Renal pelvis (tissue), 4 donors: ENCODE results near the gene DPH7. TPM values are rescaled to one million over a fixed set of nuclear protein-coding genes. Genes with fewer than 3 reads are reported as not detected.
"Not testable (repeated sequence)": the region's sequence is repeated elsewhere in the genome, so short reads cannot be mapped to it uniquely, and the experiment has no call there.

Experiments
- DNase-seq: peaks from one replicate; pipeline ENCODE4 v3.0.0-alpha.2; 2013
- polyA plus RNA-seq, 3 donors: library from polyadenylated mRNA; unstranded; fragments of 120-200 nt; gene quantifications; one replicate each; pipeline ENCODE4 v1.2.1, GENCODE V29; 2013; ENCODE audit not compliant: insufficient read length in 3 of 3

The DPH7 gene
- polyA plus RNA-seq, 3 donors = 44.2 to 62.7 (median 57.8) TPM

DNA sequence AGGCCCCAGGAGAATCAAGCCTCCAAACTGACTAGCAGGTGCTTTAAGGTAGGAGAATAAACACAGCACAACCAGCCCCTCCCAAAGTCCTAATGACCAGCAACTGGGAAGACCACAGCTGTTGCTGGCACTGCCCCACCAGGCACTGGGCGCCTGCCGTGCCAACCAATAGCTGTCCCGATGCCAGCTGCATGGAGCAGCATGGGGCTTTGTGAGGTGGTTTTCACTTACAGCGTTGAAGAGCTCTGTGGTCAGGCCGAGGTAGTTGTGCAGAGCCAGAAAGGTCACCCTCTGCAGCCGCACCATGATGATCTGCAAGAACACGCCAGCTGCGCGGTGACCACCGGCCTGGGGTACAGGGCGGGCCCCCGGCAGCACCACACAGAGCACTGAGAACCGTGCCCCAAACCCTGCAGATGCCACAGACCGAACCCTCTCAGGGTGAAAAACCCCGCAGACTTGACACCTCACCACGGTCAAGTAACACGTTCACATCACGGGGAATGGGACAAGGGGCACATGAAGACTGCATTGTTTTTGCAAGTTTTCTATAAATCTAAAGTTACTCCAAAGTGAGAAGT is 57.2 kb downstream of the DPH7 start:
- no peak for DNase-seq

DNA sequence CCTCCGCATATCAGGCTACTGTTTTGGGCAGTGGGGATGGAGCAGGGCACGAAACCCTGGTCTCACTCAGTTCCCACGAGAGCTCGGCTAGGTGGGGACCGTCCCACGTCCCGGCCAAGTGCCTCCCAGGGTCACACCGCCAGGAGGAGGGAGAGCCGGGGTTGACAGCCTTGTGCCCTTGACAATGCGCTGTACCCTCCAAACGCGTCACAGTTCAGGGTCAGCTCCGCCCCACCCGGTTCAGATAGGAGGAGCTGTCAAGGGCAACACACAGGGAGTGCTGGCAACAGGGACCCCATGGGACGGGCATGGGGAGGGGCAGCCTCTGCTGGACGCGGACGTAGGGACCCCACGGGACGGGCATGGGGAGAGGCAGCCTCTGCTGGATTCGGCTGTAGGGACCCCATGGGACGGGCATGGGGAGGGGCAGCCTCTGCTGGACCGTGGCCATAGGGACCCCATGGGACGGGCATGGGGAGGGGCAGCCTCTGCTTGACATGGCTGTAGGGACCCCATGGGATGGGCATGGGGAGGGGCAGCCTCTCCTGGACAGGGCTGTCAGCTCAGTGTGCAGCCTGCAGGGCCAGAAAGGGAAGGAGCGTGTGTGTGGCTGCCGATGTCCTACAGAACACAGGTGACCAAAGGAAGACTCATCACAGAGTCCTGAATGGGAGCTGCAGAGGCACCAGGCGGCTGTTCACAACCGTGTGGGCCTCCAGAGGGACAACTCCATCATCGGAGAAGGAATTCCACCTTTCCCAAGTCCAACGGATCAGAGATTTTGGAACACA is 57.9 kb downstream of the DPH7 start:
- no peak for DNase-seq

DNA sequence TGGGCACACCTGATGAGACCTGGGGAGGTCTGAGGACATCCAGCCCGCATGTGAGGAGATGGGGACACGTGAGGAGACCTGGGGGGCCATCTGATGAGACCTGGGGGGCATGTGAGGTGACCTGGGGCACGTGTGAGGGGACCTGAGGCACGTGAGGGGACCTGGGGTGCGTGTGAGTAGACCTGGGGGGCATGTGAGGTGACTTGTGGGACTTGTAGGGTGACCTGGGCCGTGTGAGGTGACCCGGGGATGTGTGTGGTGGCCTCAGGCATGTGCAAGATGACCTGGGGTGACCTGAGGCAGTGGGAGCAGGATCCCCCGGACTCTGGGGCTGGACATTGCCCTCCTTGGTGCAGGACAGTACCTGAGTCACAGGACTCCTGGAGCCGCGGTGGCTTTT is 59.2 kb downstream of the DPH7 start:
- DNase-seq = no peak

GRCh38 chr9:137518661-137519459 is 59.9 kb downstream of the DPH7 start:
- not testable (repeated sequence) for DNase-seq

DNA sequence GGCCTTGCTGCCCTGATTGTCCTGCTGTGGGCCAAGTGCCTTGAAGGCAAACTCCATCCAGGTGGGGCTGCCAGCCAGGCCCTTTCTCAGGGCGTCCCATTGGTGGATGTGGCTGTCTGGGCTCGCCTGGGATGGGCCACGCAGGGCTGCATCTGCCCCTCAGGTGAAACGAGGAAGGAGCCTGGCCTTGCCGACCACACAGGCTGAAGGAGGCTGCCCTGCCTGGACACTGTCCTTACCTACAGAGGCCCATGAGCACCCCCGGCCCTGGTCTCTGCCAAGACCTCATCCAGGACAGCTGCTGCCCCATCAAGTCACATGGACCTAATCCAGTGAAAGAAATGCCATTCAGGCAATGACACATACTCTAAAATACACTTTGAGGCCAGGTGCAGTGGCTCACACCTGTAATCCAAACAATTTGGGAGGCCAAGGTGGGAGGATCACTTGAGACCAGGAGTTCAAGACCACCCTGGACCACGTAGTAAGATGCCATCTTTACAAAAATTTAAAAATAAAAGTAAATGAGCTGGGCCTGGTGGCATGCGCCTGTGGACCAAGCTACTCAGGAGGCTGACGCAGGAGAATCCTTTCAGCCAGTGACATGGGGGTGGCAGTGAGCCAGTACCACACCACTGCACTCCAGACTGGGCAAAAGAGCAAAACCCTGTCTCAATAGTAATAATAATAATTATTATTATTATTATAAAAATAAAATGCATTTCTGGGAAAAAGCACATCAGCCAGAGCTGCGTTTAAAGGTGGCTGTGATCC is 62.4 kb downstream of the DPH7 start:
- no peak for DNase-seq

DNA sequence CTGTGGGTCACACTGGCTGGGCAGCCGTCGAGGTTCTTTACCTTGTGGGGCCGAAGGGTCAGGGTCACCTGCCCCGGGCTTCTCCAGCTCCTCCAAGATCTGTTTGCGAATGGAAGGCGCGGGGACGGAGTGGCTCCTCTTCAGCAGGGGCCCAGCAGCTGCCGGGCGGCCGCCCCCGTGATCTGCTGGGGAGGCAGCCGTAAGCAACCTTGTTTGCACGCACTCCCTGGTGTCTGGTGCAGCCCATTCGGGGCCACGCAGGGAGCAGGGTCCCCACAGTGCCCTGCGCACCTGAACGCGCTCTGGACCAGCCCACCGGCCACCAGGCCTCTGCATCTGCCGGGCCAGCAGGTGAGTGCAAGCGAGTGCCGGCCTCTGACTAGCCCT is 63.4 kb downstream of the DPH7 start:
- no peak for DNase-seq

- DNase-seq = no peak
Measured at GRCh38 chr9:137514691-137515337, 63.9 kb downstream of the DPH7 start.

DNA sequence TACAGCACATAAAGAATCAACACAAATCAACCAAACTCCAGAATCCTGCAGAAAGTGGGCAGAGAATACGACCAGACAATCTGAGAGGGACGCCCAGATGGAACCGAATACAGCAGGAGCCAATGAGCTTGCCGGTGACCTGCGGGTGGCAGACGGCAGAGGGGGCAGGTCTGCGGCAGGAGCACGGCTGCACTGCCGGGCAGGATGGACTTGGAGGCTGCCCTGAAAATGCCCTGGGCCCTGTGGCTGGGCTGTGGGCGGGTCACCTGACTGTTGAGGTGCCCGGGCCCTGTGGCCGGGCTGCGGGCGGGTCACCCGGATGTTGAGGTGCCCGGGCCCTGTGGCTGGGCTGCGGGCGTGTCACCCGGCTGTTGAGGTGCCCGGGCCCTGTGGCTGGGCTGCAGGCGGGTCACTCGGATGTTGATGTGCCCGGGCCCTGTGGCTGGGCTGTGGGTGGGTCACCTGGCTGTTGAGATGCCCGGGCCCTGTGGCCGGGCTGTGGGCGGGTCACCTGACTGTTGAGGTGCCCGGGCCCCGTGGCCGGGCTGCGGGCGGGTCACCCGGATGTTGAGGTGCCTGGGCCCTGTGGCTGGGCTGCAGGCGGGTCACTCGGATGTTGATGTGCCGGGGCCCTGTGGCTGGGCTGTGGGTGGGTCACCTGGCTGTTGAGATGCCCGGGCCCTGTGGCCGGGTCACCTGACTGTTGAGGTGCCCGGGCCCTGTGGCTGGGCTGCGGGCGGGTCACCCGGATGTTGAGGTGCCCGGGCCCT is 64.7 kb downstream of the DPH7 start:
- DNase-seq = not testable (repeated sequence)

DNA sequence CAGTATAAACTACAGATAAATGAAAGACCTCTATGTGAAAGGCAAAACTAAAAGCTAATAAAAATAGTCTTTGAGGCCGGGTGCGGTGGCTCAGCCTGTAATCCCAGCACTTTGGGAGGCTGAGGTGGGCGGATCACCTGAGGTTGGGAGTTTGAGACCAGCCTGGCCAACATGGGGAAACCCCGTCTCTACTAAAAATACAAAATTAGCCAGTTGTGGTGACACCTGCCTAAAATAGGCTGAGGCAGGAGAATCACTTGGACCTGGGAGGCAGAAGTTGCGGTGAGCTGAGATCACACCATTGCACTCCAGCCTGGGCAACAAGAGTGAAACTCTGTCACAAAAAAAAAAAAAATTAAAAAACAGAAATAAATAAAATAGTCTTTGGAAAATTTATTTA is 65.6 kb downstream of the DPH7 start:
- not testable (repeated sequence) for DNase-seq

DNA sequence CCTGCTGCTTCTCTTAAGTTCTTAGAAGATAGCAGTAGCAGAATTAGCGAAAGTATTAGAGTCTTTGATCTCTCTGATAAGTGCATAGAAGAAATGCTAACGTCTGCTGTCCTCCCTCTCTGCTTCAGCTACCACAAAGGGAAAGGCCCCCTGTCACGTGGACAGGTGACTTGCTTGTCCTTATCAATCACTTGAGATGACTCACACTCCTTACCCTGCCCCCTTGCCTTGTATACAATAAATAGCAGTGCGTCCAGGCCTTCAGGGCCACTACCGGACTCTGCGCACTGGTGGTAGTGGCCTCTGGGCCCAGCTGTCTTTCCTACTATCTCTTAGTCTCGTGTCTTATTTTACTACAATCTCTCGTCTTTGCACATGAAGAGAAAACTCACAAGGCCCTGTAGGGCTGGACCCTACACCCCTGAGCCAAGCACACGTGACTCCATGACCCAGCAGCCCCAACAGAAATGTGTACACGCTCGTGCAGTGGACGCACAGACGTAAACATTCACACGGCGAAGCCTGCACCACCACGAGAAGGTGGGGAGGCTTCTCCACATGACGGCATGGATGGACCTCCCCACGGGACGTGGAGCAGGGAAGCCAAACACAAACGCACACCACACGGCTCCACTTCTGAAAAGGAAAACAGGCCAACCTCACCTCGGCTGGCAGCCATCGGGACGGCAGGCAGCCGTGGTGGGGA is 66.8 kb downstream of the DPH7 start:
- DNase-seq = no peak

DNA sequence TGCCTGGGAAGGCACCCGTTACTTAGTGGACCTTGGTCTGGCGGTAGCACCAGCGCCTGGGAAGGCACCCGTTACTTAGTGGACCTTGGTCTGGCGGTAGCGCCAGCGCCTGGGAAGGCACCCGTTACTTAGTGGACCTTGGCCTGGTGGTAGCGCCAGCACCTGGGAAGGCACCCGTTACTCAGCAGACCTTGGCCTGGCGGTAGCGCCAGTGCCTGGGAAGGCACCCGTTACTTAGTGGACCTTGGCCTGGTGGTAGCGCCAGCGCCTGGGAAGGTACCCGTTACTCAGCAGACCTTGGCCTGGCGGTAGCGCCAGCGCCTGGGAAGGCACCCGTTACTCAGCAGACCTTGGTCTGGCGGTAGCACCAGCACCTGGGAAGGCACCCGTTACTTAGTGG is 67.6 kb downstream of the DPH7 start:
- not testable (repeated sequence) for DNase-seq

- DNase-seq = no peak
Measured at GRCh38 chr9:137509198-137509597, 69.5 kb downstream of the DPH7 start.

DNA sequence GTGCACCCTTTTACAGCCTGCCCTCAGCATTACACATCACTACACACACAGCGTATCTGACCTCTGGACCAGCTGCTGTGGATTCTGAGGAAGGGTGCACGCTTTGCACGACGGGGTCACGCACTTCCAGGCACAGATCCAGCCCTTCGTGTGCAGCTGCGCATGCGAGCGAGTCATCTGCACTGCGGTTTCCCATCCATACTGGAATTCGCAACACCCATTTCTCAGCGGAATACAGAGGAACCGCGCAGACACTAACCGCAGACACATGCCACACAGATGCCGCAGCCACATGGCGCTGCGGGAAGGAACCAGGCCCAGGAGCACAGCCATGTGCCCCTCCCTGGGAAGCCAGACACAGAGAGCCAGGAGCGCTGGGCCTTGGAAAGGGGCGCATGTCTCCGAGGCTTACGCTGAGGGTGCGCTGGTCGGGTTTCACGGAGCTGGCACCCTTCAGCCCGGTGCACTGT is 72.0 kb downstream of the DPH7 start:
- DNase-seq = no peak

GRCh38 chr9:137506274-137506673 is 72.5 kb downstream of the DPH7 start:
- no peak for DNase-seq

DNA sequence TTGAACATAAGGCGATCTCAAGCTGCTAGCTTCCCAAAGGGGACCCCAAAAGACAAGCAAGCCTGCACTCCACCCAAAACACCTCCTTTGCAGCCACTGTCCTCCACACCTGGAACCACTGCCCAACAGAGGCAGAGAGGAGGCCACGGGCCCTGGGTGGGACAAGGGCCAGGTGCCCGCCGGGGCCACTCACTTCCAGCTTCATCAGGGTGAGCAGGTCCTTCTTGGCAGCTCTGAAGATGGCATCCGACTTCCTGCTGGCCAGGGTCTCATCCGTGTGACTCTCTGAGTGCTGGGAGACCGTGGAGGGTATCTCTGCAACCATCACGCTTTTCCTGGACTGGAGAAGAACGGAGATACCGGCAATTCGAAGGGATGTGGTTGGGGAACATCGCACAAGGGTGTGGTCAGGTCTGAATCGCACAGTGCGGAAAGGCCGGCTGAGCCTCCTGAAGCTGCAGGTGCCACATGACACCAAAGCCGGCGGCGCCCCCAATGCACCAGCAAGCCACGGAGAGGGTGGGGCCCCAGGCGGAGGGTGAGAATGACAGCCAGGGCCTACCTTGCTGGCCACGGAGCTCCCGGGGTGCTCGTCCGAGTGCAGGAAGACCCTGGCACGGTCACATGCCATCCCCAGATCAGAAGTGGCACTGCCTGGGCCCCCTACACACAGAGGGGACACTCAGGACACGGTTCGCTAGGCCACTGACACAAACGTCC is 73.1 kb downstream of the DPH7 start:
- DNase-seq = no peak
